ENCODE measurements around the gene ADH7. TPM values are rescaled to one million over a fixed set of nuclear protein-coding genes. Genes with fewer than 3 reads are reported as not detected.
A peak's percentile ranks its signal among the peaks of the same experiment; 100 is the strongest.
"Not testable (repeated sequence)": the region's sequence is repeated elsewhere in the genome, so short reads cannot be mapped to it uniquely, and the experiment has no call there.

The ADH7 gene
- total RNA-seq, 6 donors from 2014 or later, result 0.15 to 9.2 (median 0.30) TPM; not detected in 3

GRCh38 chr4:99382745-99383360 is 52.3 kb downstream of the ADH7 start:
- no peak for DNase-seq
- Histone ChIP-seq H3K4me3 (no peak overlapping the region), H3K27ac (peak overlapping the region; percentile 41 to 70 (median 62)), H3K36me3 (no peaks in the 10 kb centered on the region), H3K27me3 (no peaks in the 10 kb centered on the region), H3K9me3 (no peaks in the 10 kb centered on the region), H3K4me1 (peaks cover 0 to 3% (median 0%) of the 10 kb centered on the region in 4 donors)
- ATAC-seq (ENCODE audit: low FRiP score in 2 of 2), result no peak
- TF ChIP-seq CTCF (IDR thresholded peaks at IDR 0.05) (no peak), EP300 (IDR thresholded peaks at IDR 0.05) (no peak), POLR2AphosphoS5 (IDR thresholded peaks at IDR 0.05) (no peak), POLR2A (IDR thresholded peaks at IDR 0.05) (no peak)
- 57 to 89% methylated on average over 1 of the region's 1 CpG for WGBS, 2 donors

- DNase-seq (no peak), ATAC-seq (ENCODE audit: low FRiP score in 2 of 2) (no peak)
- Histone ChIP-seq H3K27ac (peak overlapping the region in 1 of 4 donors; percentile 70), H3K27me3 (no peaks in the 10 kb centered on the region), H3K4me3 (no peak overlapping the region), H3K9me3 (no peaks in the 10 kb centered on the region), H3K4me1 (peaks cover 0 to 3% (median 0%) of the 10 kb centered on the region in 4 donors), H3K36me3 (no peaks in the 10 kb centered on the region)
- no peak for TF ChIP-seq POLR2A (IDR thresholded peaks at IDR 0.05)
- WGBS, 2 donors, result 28 to 30% methylated on average over 1 of the region's 1 CpG
Measured at GRCh38 chr4:99381588-99382175, 53.5 kb downstream of the ADH7 start.

DNA sequence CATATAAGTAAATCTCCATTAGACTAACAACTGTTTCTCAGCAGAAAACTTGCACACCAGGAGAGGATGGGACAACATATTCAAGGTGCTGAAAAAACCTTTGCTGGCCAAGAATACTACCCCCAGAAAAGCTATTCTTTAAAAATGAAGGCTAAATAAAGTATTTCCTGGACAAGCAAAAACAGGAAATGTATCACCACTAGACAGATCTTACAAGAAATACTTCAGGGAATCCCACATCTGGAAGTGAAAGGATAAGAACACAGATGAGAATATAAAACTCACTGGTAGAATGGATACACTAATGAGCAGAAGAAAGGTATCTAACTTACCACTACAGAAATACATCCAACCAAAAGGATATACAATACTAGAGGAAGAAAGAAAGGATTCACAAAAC is 55.6 kb downstream of the ADH7 start:
- H3K4me3 ChIP-seq, result no peak overlapping the region
- H3K27ac ChIP-seq, result no peak overlapping the region
- no peaks in the 10 kb centered on the region for H3K36me3 ChIP-seq
- H3K4me1 ChIP-seq, result peaks cover 0 to 3% (median 0%) of the 10 kb centered on the region in 4 donors
- TF ChIP-seq EP300 (IDR thresholded peaks at IDR 0.05) (no peak), POLR2A (IDR thresholded peaks at IDR 0.05) (no peak), POLR2AphosphoS5 (IDR thresholded peaks at IDR 0.05) (no peak), CTCF (IDR thresholded peaks at IDR 0.05) (no peak)
- H3K9me3 ChIP-seq, result peaks cover 0 to 3% (median 0%) of the 10 kb centered on the region in 4 donors
- ATAC-seq (ENCODE audit: low FRiP score in 2 of 2) (no peak), DNase-seq (no peak)
- H3K27me3 ChIP-seq, result no peaks in the 10 kb centered on the region

DNA sequence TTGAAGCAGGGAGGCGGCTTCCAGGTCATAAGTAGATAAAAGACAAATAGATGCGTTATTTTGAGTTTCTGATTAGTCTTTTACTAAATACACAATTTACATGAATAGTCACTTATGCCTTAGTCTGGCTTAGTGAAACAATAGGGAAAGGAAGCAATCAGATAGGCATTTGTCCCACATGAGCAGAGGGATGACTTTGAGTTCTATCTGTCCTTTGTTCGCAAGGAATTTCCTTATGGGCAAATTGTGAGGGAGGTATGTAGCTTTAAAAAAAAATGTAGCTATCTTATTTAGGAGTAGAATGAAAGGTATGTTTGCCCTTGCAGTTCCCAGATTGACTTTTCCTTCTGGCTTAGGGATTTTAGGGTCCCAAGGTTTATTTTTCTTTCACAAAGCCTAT is 56.3 kb downstream of the ADH7 start:
- Histone ChIP-seq H3K27me3 (no peaks in the 10 kb centered on the region), H3K4me3 (no peak overlapping the region), H3K36me3 (no peaks in the 10 kb centered on the region), H3K27ac (no peak overlapping the region), H3K4me1 (peaks cover 0 to 3% (median 0%) of the 10 kb centered on the region in 4 donors), H3K9me3 (peaks cover 0 to 3% (median 0%) of the 10 kb centered on the region in 4 donors)
- ATAC-seq (ENCODE audit: low FRiP score in 2 of 2) (no peak), DNase-seq (no peak)
- TF ChIP-seq POLR2A (IDR thresholded peaks at IDR 0.05) (no peak), EP300 (IDR thresholded peaks at IDR 0.05) (no peak), CTCF (IDR thresholded peaks at IDR 0.05) (no peak), POLR2AphosphoS5 (IDR thresholded peaks at IDR 0.05) (no peak)
- whole genome bisulfite sequencing, 2 donors, result 87 to 89% methylated on average over 3 of the region's 3 CpGs

DNA sequence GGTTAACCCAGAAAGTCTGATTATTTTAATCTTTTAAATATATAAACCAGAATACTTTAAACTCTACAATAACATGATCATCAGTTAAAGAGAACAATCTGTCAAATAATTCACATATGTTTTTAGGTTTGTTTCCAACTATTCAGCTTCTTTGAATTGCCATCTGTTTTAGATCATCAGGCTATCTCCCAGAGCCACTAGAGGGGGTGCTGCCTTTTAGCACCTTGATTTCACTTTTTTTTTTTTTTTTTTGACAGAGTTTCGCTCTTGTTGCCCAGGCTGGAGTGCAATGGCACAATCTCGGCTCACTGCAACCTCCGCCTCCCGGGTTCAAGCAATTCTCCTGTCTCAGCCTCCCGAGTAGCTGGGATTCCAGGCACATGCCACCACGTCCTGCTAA is 57.8 kb downstream of the ADH7 start:
- not testable (repeated sequence) for DNase-seq; H3K9me3 ChIP-seq; H3K27me3 ChIP-seq; H3K36me3 ChIP-seq; H3K4me3 ChIP-seq; ATAC-seq (ENCODE audit: low FRiP score in 2 of 2); H3K27ac ChIP-seq; H3K4me1 ChIP-seq
- 67 to 69% methylated on average over 6 of the region's 6 CpGs for WGBS, 2 donors

GRCh38 chr4:99372464-99372863 is 62.7 kb downstream of the ADH7 start:
- not testable (repeated sequence) for ATAC-seq (ENCODE audit: low FRiP score in 2 of 2); H3K27ac ChIP-seq; H3K27me3 ChIP-seq; H3K4me3 ChIP-seq; H3K36me3 ChIP-seq; DNase-seq; H3K4me1 ChIP-seq
- WGBS, 2 donors, result 98 to 100% methylated on average over 2 of the region's 2 CpGs
- peaks cover 0 to 13% (median 3%) of the 10 kb centered on the region in 4 donors for H3K9me3 ChIP-seq

DNA sequence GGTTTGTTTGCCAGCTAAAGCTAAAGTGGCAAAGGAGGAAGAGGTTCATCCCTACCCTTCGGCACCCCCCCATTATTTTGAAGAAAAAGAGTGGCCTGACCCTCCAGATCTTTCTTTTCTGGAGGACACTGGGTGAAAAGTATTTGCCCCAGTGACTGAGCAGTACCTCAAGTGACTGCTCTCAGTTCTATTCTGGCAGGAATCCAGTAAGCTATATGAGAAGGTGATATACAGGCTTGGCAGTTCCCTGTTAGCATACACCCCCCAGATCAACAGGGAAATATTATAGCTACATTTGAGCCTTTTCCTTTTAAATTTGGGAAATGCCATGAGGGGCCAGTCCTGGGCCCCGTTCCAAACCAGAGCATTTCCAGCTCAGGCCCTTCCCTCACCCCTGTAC is 67.3 kb downstream of the ADH7 start:
- 35 to 55% methylated on average over 2 of the region's 2 CpGs for WGBS, 2 donors
- H3K36me3 ChIP-seq; H3K4me1 ChIP-seq; DNase-seq; H3K27me3 ChIP-seq; H3K9me3 ChIP-seq; H3K27ac ChIP-seq; H3K4me3 ChIP-seq; ATAC-seq (ENCODE audit: low FRiP score in 2 of 2): not testable (repeated sequence)

Data from upper lobe of left lung (tissue), 6 donors.